ENCODE data around the gene VAV2.
"Not testable (repeated sequence)": the region's sequence is repeated elsewhere in the genome, so short reads cannot be mapped to it uniquely, and the experiment has no call there.

VAV2 gene

DNA sequence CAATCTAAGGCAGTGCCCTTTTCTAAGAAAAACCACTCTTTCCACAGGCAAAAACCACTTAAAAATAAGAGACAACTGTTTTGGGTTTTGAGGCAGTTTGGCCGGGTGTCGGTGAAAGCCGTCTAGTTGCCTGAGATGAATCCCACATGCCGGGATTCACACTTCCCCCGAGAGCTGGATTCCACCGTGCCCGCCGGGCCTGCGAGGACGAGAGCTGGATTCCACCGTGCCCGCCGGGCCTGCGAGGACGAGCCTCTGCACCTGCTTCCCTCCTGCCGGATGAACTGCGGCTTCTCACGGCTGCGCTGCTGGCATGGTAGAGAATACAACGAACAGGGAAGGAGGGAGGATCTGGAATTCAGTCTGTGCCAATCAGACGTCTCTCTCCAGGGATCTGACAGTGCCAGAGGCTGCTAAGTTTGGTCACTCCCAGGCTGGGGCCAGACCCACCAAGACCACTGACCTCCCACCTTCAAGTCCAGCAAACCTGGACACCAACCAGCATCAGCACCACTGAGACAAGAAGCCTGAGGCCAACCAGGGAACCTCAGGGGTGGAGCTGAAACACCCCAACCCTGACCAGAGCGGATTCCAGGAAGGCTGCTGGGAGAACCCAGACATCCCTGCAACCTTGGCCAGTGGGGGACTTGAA lies 23.0 kb downstream of the VAV2 start:
- DNase-seq = peak in 1 of 3 experiments; percentile 22

DNA sequence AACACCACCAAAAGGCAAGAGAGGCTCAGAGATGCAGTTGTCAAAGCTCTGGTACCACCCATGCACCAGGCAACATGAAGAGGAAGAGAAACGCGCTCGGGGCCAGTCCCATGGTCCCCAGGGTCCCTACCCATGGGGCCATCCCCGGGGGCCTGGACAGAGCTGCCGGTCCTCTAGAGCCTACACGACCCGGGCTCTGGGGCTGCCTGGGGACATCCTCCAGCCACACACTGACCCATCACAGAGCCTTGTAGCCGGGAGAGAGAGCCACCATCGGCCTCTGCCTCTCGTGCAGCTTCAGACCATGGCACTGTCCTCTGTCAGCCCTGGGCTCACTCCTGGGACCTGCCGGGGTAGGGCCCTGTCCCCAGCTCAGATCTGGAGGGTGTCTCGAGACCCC lies 23.7 kb downstream of the VAV2 start:
- DNase-seq = no peak

DNA sequence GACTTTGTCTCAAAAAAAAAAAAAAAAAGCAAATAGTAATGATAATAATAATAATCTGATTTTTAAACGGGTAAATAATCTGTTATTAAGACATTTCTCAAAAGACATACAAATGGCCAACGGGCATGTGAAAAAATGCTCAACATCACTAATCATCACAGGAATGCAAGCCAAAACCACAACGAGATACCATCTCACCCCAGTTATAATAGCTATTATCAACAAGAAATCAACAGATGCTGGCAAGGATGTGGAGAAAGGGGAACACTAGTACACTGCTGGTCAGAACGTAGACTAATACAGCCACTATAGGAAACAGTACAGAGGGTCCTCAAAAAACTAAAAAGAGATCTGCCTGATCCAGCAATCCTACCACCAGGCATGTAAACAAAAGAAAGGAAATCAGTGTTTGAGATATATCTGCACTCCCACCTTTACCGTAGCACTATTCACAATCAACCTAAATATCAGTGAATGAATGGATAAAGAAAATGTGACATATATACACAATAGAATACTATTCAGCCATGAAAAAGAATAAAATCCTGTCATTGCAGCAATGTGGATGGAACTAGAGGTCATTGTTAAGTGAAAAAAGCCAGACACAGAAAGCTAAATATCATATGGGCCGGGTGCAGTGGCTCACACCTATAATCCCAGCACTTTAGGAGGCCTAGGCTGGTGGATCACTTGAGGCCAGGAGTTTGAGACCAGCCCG lies 24.9 kb downstream of the VAV2 start:
- no peak for DNase-seq

DNA sequence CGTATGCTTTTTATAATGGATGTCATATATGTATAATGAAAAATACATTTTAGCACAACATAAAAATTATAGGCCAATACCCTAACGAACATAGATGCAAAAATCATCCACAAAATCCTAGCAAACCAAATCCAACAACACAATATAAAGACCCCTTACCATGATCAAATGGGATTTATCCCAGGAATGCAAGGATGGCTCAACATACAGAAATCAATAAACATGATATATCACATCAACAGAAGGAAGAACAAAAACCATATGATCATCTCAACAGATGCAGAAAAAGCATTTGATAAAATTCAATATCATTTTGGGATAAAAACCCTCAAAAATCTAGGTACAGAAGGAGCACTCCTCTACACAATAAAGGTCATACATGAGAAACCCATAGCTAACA lies 27.7 kb downstream of the VAV2 start:
- peak in 1 of 3 experiments; percentile 8 for DNase-seq

DNA sequence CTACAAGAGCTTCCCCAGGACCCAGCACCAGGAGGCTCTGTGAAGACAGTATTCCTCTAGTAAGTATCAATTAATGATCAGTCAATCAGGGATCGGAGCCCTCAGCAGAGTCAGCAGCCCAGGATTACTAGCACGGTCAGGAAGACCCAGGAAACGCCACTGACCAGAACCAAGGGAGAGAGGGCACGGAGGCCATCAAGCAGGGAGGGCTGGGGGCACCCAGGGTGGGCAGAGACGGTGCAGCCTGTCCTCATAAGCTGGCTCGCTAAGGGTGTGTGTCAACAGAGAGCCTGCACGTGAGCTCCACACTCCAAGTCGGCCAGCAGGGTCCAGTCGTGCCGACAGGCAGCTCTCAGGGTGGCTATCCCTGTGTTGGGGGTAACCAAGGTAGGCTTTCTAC lies 29.0 kb downstream of the VAV2 start:
- no peak for DNase-seq

DNA sequence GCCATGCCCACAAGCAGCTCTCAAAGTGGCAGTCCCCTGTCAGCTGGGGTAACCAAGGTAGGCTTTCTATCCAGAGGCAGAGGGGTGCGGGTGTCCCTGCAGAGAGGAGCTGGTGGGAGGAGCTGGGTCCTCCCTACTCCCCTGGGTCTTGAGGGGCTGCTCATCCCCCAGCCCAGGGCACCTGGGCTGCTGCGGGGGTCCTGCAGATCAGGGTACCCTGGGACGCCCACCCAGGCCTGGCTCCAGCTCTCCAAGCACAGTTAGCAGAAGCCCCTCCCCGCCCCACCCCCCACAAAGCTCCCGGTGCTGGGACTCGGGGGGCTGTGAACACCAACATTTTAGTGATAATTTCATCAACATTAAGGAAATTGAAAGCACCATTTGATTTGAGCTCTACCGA lies 29.8 kb downstream of the VAV2 start:
- no peak for DNase-seq

DNA sequence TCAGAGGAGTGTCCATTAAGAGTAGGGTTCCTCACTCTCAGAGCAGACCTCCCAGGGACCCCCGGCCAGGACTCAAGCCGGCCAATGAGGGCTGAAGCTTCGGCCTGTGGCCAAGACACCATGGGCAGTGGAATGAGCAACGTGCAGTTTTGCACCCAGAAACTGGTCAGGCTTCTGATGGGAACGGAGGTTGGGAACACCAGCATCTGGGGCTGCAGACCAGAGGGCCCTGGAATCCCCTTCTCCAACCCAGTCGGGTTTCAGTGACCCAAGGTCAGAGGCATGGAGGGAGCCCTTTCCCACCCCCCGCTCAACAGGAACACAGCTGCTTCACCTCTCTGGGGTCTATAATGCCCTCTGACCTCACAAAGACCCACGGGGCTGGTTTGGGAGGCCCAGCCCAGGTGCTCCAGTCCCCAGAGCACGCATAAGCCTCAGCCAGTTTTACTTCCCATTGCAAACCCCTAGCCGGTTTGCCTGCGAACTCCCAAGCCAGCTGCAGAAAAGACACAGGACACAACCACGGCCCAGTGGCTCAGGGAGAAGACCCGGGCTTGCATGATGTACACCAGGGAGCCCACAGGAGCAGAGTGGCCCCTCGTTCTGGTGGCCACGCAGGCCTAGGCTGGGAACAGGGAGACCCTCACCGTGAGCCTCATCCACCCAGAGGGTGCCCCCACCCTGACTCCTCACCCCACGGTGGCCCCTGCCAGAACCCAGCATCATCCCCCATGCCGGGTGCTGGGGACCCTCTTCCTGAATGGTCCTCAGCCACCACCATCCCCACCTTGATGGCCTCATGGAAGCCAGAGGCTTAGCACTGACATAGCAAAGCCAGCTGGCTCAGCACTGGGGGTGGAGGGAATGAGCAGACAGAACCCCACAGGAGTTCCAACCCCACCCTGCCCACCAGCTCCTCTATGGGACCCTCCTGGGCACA lies 30.6 kb downstream of the VAV2 start:
- DNase-seq = no peak

DNA sequence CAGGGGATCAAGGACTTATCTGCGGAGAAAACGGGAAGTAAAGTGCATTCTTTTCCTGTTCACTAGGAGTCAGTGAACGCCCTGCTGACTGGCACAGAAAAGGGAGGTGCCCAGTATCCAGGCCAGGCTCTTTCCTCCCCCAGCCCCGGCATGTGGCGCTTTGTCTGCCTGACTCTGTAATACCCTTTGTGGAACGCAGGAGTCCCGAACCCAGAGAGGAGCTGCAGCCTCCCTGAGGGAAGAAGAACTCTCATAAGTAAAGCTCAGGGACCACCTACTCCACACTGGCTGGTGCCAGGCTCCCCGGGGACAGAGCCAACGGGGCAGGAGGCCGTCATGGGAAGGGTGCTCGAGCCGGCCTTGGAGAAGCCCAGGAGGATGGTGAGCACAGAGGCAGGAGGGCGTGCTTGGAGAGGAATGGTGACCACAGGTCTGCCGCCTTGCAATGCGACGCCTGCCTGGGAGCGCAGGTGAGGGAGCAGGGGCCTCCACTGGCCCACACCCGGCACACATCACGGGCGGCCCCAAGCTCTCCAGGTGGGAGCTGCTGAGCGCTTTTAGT lies 31.5 kb downstream of the VAV2 start:
- peak in 1 of 3 experiments; percentile 32 for DNase-seq

DNA sequence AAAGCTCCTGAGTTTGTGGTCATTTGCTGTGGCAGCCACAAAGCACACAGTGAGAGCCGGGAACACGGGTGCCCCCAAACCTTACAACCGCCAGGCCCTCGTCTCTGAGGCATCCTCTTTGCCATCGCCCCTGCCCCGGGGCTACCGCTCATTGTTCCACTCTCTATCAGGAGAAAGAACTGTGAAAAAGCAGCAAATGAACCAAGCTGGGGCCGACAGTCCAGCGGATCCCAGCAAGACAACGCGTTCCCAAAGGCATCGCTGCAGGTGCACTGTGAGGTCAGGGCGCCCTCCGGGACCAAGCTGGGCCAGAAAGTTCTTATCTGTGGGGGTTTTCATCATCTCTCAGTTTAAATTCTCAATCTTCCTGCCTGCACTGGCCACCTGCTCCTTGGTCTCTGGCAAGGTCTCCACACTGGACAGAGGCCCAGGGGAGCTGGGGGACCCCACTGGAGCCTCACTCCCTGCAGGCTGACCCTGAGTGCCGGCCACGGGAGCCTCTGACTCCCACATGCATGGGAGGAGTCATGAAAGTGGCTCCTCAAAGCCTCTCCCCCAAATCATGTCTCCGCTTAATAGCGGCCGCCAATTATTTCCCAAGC lies 32.1 kb downstream of the VAV2 start:
- DNase-seq = no peak

DNA sequence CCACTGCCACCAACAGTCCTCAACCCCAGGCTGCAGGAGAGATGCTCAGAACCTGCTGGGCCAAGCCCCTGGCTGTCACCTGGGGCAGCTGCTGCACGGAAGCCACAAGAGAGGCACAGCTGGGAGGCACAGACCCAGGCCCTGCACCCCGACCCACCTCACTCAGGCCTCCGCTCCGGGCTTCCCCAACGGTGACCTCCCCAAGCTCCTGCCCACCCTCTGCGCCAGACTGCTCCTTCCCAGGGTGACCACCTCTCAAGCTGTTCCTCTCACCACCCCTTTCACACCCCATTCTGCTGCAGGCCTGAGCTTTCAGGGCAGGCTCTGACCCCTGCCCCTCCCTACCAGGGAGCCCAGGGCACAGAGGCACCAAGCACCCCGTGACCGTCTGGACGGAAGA lies 33.0 kb downstream of the VAV2 start:
- DNase-seq = no peak

DNA sequence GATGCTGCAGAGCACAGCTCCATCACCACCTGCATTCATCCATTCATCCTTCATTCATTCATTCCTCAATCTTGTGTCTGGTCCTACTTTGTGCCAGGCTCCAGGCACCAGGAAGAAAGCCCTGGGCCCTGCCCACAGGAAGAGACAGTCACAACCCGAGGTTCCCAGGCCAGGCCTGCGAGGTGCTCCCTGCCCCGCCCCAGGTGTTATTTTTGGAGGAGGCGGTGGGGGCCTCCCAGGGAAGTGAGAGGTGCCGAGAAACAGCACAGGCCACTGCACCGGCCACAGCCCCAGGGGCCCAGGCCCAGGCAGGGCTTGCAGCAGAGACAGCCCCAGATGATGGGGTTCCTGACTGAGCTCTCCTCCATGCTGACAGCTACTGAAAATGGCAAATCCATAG lies 33.4 kb downstream of the VAV2 start:
- DNase-seq = no peak

DNA sequence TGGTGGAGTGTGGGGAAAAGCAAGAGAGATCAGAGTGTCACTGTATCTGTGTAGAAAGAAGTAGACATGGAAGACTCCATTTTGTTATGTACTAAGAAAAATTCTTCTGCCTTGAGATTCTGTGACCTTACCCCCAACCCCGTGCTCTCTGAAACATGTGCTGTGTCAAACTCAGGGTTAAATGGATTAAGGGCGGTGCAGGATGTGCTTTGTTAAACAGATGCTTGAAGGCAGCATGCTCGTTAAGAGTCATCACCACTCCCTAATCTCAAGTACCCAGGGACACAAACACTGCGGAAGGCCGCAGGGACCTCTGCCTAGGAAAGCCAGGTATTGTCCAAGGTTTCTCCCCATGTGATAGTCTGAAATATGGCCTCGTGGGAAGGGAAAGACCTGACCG lies 34.4 kb downstream of the VAV2 start:
- not testable (repeated sequence) for DNase-seq

DNA sequence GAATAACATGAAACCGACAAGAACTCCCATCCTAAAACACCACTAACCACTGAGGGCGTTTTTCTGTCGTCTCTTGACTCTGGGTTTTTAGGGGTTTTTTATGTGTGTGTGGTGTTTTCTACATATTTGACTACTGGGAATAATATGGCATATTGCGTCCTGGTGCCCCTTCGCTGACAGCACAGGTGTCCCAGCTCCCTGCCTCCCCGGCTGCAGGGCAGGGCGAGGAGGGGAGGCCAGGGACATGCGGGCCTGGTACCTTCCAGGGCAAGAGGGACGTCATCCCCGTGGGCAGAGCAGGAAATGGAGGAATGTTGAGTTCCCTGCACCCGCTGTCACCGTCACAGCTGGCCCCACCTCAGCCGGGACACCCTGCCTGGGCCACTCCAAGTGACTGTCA lies 34.8 kb downstream of the VAV2 start:
- no peak for DNase-seq

DNA sequence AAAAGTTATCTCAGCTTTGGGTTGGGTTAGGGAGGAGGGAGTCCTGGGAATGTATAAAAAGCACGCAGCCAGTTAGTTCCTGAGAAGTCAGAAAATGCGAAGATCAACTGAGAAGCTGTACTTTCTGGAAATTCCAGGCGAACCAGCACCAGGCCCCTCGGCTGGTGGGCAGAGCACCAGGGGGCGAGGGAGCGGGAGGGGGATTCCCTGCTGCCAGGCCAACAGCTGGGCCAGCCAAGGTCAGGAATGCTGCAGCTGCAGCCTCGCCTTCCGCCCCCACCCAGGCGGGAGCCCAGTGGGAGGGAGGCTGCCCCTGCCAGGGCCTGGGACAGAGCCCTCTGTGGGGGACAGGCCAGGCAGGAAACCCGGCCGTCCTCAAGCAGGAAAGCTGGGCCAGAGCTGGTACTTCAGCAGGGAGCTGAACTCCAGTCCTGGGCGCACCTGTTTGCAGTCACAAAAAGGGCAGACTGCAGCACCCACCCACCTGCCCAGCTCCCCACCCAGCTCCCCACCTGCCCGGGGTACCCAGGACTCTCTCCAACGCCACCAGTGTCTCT lies 35.5 kb downstream of the VAV2 start:
- no peak for DNase-seq

DNA sequence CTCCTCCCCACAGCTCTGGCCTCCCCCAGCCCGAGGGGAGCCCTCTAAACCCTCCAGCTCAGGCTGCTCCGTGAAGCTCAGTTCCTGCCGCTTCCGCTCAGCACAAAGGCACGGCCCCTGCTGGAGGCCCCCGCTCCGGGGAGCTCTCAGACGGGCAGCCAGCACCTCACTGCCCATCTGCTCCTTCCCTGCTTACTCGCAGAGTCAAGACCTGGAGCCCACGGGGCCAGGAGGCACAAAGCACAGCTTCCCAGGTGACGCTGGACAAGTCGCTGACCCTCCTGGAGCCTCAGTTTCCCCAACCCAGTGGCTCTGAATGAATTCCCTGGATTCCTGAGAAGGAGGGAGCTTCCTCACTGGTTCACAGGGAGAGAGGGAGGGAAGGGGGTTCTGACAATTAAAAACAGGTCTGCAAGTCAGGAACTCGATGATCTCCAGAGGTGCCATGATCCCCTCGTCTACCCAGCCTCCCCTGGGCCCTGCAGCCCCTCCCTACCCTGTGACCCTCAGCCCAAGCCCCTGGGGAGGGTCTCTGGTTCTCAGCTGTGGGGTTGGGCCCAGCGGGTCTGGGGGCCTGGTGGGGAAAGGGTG lies 36.2 kb downstream of the VAV2 start:
- DNase-seq = no peak

DNA sequence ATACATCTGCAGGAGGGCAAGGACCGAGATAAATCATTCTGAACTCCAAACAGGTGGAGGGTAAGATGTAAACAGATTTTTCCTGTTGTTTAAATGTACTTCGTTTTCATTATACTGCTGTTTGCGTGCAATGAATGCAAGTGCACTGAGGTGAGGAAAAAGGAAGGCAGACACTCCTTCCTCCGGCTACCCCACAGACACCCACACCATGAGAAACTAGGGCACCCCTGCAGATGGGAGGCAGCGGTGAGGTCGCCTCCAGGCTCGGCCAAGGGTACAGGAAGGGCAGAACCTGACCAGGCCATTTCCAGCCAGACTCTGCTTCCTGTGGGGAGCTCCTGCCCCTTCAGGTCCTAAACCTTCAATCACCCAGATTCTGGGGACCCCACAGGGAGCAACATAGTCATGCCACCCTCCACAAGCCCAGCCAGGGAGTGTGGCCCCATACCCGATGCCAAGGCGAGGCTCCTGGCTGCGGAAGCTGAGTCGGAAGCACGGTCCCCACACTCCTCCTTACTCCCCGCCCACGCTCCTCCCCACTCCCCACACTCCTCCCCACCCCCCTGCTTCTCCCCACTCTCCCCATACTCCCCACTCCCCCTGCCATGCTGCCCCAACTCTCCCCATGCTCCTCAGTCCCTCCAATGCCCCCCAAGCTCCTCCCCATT lies 37.1 kb downstream of the VAV2 start:
- DNase-seq = no peak

DNA sequence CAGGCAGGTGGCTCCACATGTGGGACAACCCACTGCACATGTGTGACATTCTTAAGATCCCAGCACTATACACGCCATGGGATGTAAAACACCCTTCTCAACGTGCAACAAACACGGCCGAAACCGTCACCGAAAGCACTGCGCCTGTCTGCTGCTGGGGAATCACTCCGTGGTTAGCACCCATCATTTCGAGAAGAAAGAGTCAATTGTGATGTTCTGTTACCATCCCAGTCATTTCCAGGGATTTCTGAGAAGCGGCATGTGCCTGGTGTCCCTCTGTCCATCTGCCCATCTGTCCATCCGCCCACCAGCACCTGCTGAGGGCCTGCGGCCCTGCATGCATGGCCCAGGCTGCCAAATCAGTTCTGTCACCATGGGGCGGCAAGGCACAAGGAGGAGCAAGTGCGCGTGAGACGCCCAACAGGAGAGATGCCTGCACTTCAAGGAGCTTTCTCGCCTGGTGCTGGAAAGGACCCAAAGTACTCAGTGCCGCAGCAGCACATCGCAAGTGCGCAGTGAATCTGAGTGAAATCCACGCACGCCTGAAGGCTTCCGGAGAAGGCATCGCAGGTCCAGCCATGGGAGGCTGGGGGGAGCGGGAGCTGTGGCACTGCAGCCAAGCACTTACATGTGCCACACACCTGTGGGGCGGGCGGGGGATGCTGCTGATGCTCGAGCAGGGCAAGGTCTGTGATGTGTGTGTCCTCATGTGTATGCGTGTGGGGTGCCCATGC lies 38.0 kb downstream of the VAV2 start:
- no peak for DNase-seq

DNA sequence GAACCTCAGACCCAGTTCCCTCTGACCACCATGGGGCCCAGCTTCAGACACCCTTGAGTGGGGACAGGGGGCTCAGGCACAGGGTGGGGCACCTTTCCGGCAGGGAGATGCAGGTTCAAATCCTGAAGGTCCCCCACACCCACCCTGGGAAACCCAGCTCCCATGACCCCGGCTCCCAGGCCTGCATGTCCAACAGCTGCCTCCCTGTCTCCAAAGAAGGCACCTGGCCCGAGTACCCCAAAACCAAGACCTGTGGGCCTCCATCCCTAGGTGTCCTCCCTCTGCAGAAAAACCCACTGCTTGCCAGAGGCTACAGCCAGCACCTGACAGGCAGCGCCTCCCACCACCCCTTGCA lies 38.5 kb downstream of the VAV2 start:
- no peak for DNase-seq

DNA sequence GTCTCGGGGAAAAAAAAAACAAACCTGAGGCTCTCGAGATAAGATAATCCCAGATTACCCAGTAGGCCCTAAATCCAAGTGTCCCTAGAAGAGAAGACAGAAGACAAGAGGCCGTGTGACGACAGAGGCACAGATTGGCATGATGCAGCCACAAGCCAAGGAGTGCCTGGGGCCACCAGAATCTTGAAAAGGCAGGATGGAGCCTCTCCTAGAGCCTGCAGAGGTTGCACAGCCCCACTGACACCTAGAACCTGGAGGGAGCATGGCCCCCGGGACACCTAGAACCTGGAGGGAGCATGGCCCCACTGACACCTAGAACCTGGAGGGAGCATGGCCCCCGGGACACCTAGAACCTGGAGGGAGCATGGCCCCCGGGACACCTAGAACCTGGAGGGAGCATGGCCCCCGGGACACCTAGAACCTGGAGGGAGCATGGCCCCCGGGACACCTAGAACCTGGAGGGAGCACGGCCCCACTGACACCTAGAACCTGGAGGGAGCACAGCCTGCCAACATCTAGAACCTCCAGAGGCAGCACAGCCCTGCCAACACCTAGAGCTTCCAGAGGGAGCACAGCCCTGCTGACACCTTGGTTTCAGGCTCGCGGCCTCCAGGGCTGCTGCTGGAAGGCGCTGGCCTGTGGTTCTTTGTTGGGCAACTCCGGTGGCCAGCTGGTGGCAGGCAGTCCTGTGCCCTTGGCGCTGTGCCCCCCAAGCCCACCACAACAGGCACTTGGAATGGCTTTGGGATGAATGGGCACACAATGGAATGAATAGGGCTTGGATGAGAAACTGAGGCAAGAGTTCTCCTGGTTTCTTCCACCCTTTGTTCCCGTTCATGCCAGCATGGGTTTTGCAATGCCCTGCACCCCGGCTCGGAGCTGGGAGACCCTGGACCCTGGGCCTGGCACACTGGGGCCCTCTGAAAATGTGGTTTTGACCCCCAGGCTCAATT lies 39.2 kb downstream of the VAV2 start:
- no peak for DNase-seq

DNA sequence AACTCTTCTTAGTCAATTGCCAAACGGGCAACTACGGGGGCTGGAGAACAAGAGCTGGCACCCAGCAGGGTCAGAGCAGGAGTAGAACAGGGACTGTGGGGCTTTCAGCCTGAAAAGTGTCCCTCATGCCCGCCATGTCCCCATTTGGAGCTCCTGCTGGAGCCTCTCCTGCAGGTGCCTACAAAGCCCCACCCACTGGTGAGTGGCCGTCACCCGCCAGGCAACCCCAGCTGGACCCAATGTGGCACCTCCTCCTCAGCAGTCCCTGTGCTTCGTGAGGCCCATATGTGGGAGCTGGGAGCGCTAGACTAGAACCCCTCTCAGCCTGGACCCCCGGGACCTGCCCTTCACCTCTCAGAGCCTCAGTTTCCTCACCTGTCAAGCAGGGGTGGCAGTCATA lies 40.9 kb downstream of the VAV2 start:
- peak in 2 of 3 experiments; percentile 42 to 45 for DNase-seq
